ENCODE data around the gene ITGAV.

ITGAV gene

DNA sequence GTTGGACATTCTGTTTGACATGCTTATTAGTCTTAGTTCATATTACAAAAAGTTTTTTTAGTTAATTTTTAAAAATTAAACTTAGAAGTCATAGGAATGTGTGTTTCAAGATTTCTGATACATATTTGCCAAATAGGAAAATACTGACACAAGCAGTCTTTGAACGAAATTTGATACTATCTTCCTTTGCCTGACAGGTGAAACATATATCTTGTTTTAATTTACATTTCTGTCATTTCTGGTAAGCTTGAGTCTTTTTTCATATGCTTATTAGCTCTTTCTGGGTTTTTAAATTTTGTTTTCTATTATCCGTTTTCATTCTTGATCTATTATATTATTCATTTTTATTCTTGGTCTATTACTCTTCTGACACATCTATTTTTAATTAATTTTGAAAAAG, 24.5 kb downstream of the ITGAV start:
- DNase-seq: no peak

DNA sequence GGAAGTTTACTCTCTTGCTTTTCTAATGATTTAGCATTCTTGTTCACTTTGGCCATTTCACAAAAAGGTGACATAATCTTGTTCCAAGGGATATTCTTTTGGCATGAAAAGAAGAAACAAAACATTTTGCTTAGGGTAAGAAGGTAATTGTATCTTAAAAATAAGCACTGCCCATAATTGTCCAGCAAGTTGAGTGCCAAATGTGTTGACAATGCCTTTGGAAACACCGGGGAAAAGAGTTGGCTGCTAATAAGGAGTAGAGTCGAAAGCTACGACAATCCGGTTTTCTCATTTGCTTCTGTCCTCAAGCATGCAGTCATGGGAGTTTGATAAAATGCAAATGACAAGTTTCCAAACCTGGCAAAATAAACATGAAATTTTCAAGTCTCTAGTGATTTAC, 27.3 kb downstream of the ITGAV start:
- no peak for DNase-seq

DNA sequence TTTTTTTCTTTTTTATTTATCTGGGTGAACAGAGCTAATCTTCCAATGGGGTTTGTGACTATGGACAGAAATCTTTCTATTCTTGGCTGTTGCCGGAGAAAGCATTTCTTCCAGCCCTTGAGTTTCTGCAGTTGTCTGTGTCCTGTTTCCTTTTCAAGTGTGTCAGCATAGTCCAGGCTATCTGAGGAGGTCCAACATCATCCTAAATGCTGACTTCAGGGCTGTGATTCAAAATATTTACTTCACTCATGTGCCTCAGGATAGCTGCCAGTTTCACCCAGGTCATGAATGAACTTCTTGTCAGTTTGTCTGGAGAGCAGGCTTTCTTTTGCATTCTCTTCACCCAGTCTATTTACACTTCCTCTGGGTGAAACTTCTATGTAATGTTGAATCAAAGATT, 27.9 kb downstream of the ITGAV start:
- DNase-seq: no peak

DNA sequence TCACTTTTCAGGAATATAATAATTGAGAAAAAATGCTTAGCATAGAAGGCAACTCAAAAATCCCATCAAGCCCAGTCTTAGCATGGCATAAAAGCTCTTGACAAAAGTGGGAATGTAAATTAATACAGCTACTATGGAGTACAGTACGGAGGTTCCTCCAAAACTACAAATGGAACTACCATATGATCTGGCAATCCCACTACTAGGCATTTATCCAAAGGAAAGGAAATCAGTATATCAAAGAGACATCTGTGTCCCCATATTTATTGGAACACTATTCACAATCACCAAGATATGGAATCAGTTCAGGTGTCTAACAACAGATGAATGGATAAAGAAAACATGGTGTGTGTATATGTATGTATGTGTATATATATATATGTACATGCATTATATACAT, 28.8 kb downstream of the ITGAV start:
- no peak for DNase-seq

DNA sequence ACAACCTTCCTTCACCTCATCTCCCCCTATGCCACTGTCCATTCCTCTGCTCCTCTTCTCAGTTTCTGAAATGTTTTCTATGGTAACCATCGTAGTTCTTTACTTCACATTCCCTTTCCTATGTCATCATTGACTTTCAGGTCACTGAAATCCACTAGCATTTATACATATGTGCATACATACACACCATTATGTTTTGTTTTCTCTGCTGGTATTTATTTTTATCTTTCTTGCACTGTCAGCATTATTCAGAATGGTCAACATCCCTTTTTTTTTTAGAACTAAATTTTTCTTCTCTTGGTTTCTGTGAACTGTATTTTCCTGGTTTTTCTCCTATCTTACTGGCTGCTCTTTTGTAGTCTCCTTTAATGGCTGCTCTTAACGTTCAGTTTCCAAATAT, 33.2 kb downstream of the ITGAV start:
- no peak for DNase-seq

DNA sequence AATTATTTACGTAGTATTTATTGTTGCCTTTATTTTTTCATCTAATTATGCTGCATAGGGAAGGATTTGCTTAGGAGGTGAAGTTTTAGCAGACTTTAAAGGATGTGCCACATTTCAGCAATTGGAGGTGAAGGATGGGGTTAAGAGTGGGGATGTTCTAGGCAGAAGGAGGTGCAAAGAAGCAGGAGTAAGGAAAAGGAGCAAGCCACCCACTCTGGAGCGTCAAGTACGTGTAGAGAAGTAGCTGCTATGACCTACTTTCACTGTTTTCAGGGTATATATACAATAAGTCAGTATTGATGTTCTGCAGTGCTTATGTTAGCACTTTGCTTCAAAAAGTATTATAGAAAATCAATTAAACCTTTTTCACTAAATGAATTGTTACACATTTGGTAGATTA, 34.4 kb downstream of the ITGAV start:
- no peak for DNase-seq

DNA sequence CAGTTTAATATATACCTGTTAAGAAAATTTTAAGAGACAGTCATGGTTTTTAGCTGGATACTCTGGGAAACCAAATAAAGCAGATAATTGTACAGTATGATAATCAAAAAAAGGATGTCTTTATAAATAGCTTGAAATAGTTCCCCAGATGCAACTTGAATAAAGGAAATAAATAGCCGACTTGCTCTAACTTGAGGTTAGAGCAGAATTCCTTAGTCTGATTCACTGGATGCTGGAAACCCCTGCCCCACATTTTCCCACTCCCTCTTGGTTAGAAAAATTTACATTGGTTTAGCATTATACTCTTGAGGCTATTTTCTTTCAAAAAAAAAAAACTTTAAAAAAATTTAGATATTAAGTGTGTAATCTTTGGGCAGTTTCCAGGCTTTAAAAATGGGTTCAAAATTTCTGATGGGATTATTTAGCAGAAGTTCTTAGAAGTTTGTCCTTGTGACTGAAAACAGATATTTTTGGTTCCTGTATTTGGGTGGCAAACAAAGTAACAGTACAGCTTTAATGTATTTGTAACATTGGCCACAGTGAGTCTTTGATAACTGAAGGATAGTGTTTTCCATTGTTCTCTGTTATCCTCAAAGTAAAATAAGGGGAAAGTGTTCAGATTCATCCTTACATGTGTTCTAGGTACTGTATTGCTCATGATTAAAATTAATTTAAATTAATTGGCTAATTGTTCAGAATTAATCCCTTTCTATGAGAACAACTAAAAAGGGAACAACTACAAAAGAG, 39.6 kb downstream of the ITGAV start:
- no peak for DNase-seq

DNA sequence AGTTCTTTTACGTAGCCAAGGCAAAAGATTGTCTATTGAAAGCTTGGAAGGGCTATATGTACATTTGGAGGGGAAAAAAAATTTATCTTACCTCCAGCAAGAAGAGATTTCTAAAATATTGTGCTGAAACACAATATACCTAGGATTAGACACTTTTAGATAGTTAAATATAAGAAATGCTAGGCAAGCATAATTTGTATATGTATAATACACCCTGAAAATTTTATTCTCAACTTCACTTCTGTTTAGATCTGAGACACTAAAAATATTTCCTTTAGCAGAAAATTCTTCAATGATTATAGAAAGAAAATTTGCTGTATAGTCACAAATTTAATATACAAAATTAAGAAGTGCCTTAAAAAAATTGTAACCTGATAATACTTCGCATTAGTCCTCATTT, 42.6 kb downstream of the ITGAV start:
- DNase-seq: no peak

DNA sequence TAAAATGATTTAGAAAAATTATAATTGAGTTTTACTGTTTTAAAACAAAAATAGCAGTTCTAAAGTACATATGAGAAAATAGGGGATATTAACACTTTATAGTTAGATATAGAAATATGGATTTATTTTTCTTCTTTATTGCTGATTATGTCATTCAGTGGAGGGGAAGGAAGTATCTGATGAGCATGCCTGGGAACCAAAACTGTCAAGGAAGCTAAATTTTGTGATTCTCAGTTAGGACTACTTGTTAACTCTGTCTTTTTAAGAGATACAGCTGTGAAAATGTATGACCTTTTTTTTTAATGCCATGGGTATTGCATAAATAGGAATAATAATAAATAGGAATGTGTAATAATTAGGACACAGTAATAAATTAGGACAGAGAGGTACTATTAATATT, 44.8 kb downstream of the ITGAV start:
- DNase-seq: no peak

DNA sequence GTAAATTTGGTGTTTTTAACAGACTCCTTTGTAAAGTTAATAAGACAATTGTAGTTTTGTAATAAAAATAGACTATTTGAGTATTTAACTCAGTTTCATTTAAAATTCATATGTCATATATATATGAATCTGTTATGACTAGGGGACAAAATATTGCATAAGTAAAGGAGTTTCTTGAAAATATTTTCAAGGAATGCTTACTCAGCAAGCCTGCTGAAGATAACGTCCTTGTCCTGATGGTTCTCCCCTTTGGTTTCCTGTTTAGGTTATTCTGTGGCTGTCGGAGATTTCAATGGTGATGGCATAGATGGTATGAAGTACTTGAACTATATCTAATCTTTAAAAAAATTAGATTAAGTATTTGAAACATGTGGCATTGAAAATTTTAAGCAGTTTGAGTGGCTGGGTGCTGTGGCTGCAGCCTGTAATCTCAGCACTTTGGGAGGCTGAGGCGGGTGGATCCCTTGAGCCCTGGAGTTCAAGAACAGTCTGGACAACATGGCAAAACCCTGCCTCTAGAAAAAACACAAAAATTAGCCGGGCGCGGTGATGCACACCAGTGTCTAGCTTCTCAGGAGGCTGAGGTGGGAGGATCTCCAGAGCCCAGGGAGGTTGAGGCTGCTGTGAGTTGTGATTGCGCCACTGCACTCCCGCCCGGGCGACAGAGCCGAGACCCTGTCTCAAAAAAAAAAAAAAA, 47.1 kb downstream of the ITGAV start:
- no peak for DNase-seq

DNA sequence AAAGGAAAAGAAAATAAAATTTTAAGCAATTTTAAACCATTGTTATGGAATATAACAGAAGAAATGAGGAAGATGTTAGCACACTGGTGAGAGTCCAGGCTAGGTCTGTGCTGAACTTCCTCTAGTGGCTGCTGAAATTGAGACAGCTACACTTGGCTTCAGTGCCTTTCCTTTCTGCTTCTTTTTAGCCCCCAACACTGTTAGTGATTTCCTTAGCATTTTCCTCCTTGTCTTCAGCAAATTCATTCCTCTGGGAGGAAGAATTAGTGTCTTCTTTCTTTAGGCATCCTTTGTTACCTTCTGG, 47.6 kb downstream of the ITGAV start:
- no peak for DNase-seq

DNA sequence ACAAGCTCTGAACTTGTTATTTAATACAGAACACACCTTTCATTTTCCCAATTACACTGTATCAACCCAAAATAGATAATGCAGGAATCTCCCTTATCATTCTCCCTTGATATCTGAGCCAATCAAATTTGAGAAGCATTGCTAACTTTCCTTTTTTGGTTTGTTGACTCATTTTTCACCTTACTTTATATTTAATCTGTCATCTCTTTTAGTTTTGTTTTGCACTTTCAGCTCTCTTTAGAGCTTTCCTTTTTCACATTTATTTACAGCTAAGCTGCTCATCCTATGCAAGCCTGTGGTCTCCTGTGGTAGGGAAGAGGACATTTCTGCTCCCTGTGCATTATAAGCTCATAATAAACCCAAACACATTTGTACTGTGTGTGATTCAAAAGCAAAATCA, 50.1 kb downstream of the ITGAV start:
- no peak for DNase-seq

DNA sequence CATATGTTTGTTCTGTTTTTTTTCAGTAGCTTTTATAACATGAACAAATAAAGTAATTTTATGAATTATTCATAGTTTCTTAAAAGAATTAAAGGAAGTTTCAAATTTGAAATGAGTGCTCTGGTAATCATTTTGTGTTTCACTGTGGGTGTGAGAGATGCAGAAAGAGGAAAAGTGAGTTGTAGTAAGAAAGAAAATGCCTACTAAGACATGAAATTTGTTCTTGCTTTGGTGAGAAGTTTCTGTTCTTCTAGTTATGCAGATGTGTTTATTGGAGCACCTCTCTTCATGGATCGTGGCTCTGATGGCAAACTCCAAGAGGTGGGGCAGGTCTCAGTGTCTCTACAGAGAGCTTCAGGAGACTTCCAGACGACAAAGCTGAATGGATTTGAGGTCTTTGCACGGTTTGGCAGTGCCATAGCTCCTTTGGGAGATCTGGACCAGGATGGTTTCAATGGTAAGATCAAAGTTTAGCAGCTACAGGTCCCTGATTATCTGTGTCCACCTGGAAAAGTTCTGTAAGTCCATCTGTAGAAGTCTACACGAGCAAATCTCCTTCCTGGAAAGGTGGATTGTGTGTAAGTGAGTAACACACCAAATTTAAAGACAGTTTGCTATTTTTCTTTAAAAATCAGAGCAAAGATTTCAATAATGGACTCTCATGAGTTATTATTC, 51.4 kb downstream of the ITGAV start:
- no peak for DNase-seq

DNA sequence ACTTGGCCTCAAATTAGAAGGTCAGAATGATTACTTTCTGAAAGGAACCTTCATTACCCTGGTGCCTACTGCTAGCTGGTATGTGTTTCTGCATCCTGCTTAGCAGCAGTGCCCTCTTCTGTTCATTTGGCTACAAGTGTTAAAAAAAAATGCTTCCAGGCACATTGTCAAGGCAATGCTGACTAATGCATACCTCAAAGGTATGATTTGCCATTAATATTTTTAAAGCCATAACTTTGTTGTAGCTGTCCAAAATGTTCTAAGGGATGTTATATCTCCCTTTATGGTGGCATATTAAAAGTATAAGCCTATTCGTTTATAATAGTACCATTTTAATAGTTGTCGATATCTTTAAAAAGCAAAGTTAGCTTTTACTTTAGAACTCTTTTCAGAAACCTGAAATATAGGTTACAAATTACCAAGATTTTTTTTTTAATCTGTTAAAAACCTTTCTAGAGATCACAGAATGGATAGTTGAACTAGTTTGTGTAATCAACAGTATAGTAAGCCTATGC, 52.0 kb downstream of the ITGAV start:
- DNase-seq: peak; percentile 2

DNA sequence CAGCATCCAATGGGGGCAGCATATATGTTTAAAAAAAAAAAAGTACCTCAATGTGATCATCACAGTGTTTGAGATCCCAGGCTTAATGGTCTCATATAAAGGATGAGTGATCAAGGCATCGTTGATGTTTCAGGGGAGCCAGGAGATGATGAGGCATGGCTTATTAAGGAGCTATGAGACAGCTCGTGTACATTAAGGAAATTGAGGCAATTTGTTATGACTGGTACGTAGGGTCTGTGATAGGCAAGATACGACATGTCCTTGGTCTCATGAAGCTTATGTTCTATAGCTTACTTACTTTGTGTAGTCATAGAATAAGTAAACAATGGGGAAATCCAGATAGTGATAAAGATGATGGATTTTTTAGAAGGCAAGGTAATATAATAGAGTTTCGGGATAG, 54.9 kb downstream of the ITGAV start:
- DNase-seq: no peak

DNA sequence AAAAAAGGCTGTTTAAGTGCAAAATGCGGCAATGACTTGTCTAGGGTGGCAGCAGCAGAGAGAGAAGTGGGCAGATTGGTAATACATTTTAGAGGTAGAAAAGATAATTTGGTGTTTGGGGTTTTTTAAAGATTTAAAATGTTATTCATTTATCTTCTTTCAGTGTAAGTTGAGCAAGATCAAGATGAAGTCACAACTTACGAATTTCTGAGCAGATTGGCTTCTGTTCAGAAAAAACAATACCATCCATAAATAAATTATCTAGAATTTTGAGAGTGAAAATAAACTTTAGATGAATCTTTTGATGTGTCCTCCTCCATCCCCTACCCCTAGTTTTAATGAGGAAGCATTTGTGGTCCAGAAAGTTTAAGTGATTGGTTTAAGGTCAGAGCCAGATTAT, 56.1 kb downstream of the ITGAV start:
- no peak for DNase-seq

DNA sequence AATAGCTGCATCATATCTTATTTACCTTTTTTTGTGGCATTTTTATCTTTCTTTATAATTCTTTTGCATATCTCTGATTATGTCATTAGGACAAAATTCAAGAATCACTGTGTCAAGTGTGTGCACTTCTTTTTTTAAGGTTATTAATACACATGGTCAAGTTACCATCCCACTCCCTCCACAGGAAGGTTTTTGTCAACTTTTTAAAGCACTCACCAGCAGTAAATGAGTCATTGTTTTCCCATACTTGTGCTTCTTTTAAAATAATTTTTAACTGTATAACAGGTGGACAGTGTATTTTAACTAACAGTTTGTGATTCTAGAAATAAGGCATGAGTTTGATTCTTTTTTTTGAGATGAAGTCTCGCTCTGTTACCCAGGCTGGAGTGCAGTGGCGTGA, 58.3 kb downstream of the ITGAV start:
- DNase-seq: no peak

DNA sequence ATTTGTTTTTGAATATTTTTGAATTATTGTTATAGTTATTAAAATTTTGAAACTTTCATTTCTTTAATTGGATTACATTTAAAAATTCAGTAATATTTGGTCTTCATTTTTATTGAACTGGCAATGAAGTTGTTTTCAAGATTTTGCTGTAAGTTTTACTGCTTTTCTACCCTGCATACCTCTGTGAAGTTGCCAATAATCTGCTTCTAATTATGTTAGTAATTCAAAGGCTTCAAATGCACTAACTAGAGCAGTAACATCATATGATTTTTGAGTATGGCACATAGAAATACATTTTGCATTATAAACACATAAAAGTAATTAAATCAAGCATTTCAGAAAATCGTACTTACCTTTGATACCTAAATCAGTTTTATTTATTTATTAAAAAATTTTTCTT, 63.7 kb downstream of the ITGAV start:
- DNase-seq: no peak

DNA sequence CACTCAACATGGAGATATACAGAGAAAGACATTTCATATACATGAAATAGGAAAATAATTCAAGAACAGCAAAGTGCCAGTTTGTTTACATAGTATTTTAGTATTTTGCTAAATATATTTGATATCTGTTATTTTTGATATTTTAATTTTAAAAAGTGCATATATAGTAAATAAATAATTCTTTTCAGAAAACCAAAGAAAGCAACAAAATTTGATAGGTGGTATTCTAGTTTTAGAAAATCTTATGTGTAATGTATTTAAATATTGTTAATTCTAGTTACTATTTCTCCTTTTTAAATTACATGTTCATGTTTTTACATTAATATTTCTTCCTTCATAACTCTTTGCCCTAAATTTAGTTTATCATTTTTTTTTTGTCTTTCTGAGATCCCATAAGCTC, 69.5 kb downstream of the ITGAV start:
- DNase-seq: no peak

DNA sequence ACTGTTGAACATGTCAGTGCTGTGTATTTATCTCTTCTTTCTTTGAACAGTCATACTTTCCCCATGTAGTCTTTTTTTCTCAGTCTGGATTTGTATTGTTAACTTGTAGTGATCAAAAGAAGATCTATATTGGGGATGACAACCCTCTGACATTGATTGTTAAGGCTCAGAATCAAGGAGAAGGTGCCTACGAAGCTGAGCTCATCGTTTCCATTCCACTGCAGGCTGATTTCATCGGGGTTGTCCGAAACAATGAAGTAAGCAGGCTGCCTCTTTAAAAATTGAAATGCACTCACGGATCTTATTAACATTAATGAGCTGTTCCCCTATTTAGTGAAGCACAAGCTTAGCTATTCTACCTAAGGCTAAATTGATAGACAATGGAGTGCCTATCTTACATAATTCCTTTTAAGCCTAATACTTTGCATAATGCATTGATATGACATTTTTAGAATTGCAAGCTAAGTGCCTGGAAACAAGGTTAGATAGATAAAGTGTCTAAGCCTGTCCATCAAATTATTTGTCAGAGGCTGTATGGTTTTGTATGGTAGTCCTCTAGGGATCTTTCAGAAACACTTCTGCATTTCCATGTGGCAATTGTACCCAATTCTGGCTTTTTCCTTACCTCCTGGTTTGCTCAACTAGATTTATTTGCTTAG, 74.7 kb downstream of the ITGAV start:
- DNase-seq: no peak

DNA sequence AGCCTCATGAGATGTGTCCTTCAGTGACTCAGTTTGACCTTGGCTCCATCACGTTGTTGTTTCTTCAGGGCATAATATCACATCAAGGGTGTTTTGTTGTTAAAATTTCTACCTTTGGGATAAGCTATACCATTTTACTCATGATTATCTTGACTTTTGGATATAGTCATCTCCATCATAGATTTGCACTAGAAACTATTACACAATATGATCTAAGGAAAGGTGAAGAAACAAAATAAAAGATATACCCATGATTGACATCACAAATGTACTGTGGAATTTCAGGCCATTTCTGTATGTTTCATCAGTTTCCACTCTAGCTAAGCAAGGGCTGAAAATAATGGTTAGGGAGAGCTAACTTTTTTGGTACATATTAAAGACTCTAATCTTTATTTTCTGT, 79.3 kb downstream of the ITGAV start:
- DNase-seq: no peak

DNA sequence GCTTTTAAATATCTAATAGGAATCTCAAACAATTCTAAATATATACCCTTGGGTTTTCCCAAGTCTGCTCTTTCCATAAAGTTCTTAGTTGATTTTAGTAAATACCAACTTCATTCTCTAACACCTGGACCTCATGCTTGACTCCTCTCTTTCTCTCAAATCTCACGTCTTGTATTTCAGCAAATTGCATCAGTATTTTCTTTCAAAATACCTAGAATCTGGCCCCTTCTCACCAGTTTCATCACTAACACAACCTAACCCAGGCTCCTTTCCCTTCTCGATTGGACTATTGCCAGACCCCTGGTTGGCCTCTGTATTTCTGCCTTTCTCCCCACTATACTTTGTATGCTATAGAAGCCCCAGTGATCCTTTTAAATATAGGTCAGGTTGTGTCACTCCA, 81.0 kb downstream of the ITGAV start:
- no peak for DNase-seq

DNA sequence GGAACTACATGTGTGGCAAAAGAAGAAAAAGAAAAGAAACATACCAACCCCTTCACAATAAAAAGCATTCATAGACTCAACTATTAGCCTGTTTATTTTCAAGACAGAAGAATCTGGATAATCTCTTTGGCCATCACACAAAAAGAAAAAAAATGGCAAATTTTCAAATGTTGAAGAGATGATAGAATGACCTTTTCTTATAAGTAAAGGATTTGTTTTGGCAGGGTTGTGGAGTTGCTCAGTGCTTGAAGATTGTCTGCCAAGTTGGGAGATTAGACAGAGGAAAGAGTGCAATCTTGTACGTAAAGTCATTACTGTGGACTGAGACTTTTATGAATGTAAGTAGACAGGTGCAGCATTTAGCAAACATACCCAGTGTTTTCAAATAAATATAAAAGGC, 85.5 kb downstream of the ITGAV start:
- DNase-seq: no peak

DNA sequence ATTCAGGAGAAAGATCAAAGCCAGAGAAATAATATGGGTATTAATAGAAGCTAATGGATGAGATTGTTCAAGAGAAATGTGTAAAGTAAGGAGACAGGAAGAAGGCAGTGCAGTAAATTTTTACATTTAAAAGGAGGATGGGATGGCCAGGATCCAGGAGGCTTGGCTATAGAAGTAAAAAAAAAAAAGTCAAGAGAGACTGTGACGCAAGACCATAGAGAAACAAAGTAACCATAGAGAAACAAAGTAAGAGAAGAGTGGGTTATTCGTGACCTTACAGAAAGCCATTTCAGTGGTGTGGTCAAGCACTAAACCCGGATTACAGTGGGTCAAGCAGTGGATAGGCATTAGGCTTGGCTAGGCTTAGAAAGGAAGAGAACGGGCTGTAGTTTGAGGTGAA, 93.5 kb downstream of the ITGAV start:
- no peak for DNase-seq
